Adipocyte (in vitro differentiated cells): ENCODE measurements around the gene SLC38A11.

Source experiments
- DNase-seq: peaks from one replicate; pipeline ENCODE4 v3.0.0-alpha.2; 2015; ENCODE audit warnings: low read depth
- H3K27me3 ChIP-seq: replicated peaks from 2 replicates; pipeline ENCODE4 v1.7.0; 2013; ENCODE audit warnings: mild to moderate bottlenecking, low read length, moderate library complexity; ENCODE audit not compliant: control insufficient read depth, insufficient read depth
- H3K36me3 ChIP-seq: 2 replicates; pipeline ENCODE4 v1.7.0; 2013; ENCODE audit warnings: low read length, mild to moderate bottlenecking, moderate library complexity; ENCODE audit not compliant: control insufficient read depth, insufficient read depth, severe bottlenecking
- H3K4me1 ChIP-seq: 2 replicates; pipeline ENCODE4 v1.7.0; 2013; ENCODE audit warnings: mild to moderate bottlenecking, low read length, moderate library complexity; ENCODE audit not compliant: control insufficient read depth, insufficient read depth
- H3K4me3 ChIP-seq: 2 replicates; pipeline ENCODE4 v1.7.0; 2013; ENCODE audit warnings: mild to moderate bottlenecking, low read length, moderate library complexity
- H3K9ac ChIP-seq: 2 replicates; pipeline ENCODE4 v1.7.0; 2013; ENCODE audit warnings: mild to moderate bottlenecking, low read length, moderate library complexity
- H3K9me3 ChIP-seq: 2 replicates; pipeline ENCODE4 v1.7.0; 2013; ENCODE audit warnings: mild to moderate bottlenecking, low read length, moderate library complexity; ENCODE audit not compliant: control insufficient read depth

Gene SLC38A11

GRCh38 chr2:164849506-164849905 lies 105.8 kb downstream of the SLC38A11 start:
- no peaks in the 10 kb centered on the region for H3K27me3 ChIP-seq
- no peaks in the 10 kb centered on the region for H3K9me3 ChIP-seq
- no peak for DNase-seq

GRCh38 chr2:164847981-164848741 lies 107.2 kb downstream of the SLC38A11 start:
- no peak for DNase-seq
- Histone ChIP-seq H3K27me3 (no peaks in the 10 kb centered on the region), H3K9ac (no peak overlapping the region), H3K4me1 (peaks cover 34% of the 10 kb centered on the region), H3K9me3 (no peaks in the 10 kb centered on the region), H3K4me3 (no peak overlapping the region), H3K36me3 (no peaks in the 10 kb centered on the region)

More at GRCh38 chr2:164849506-164849905, 105.8 kb downstream of the SLC38A11 start:
- H3K4me1 ChIP-seq = peaks cover 27% of the 10 kb centered on the region
- H3K9ac ChIP-seq = no peak overlapping the region
- no peak overlapping the region for H3K4me3 ChIP-seq
- H3K36me3 ChIP-seq = no peaks in the 10 kb centered on the region

- H3K9me3 ChIP-seq = no peaks in the 10 kb centered on the region
- no peak overlapping the region for H3K4me3 ChIP-seq
- no peaks in the 10 kb centered on the region for H3K27me3 ChIP-seq
- DNase-seq = no peak
- no peak overlapping the region for H3K9ac ChIP-seq
- peaks cover 42% of the 10 kb centered on the region for H3K4me1 ChIP-seq
- H3K36me3 ChIP-seq = no peaks in the 10 kb centered on the region
Observed at GRCh38 chr2:164847291-164847690, 108.0 kb downstream of the SLC38A11 start.

- Histone ChIP-seq H3K9me3 (no peaks in the 10 kb centered on the region), H3K4me1 (peaks cover 45% of the 10 kb centered on the region), H3K4me3 (no peak overlapping the region), H3K36me3 (no peaks in the 10 kb centered on the region), H3K27me3 (no peaks in the 10 kb centered on the region), H3K9ac (no peak overlapping the region)
- no peak for DNase-seq
Observed at GRCh38 chr2:164846276-164846675, 109.0 kb downstream of the SLC38A11 start.
